Stimulated activated CD4-positive, alpha-beta T cell treated with anti-CD3 and anti-CD28 coated beads, TNF-alpha, amount 100 ng/mL, for 4 hours (primary cell): Measurements from ENCODE around the gene TRIM32.

Source experiments
- DNase-seq, 3 experiments: peaks; one replicate each; pipeline ENCODE4 v3.0.0-alpha.2; 2020; ENCODE audit warnings: low read depth in 3 of 3

TRIM32 gene

GRCh38 chr9:116705531-116705930, 18.4 kb downstream of the TRIM32 start:
- no peak for DNase-seq

- DNase-seq = no peak
Measured at GRCh38 chr9:116706310-116707290, 19.5 kb downstream of the TRIM32 start.

DNA sequence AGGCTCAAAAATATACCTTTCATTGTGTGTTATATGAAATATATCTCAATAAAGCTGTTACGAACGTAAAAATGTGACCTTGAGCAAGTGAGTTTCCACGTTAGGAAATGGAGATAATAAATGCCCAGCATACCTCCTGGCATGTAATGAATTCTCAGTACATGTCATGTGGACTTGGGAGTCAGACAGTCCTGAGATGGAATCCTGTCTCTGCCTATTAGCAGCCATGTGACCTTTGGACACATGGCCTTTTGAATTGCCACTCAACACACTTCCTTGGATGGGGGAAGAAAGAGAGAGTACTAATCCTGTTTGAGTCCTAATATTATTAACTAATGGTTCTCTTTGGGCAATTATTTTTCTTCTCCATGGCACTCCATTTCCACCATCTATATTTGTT, 25.7 kb downstream of the TRIM32 start:
- DNase-seq = no peak

- no peak for DNase-seq
Measured at GRCh38 chr9:116713271-116713670, 26.2 kb downstream of the TRIM32 start.

GRCh38 chr9:116715751-116716150, 28.6 kb downstream of the TRIM32 start:
- no peak for DNase-seq

- no peak for DNase-seq
Measured at GRCh38 chr9:116716438-116716837, 29.3 kb downstream of the TRIM32 start.

GRCh38 chr9:116717150-116717549, 30.0 kb downstream of the TRIM32 start:
- DNase-seq = no peak

- no peak for DNase-seq
Measured at GRCh38 chr9:116718111-116718510, 31.0 kb downstream of the TRIM32 start.

GRCh38 chr9:116720111-116720510, 33.0 kb downstream of the TRIM32 start:
- DNase-seq = no peak

DNA sequence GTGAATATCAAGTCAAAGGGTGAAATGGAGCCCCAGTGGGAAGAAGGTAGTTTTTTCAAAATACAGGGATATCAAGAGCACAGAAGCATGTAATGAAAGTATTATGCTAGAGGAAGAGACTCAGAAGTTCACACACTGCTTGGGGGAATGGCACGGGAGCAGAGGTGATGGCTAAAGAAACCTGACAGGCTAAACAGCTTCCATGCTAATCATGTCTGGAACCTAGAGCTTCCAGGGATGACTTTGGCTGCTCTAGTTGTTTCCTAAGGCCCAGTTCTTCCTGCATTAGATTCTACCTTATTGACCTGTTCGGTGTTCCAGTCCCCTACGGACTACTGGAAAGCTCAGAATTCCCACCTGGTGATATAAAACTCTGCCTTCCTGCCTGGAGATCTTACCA, 34.3 kb downstream of the TRIM32 start:
- no peak for DNase-seq

DNA sequence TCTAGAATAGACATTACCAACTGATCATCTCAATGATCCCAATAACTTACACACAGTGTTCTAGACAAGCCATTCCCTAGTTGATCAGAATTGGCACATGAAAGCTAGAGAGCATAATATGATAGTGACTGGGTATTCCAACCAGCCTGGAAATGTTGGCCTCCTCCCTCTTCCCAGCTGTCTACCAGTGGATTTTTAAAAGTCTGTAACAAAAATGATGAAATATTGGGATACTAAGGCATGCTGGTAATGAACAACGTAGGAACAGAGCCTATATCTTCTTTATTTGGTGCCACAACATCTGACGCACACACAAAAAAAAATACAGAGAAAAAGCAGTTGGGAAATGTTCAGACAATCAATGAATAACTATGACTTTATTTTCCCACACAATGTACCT, 34.8 kb downstream of the TRIM32 start:
- no peak for DNase-seq

DNA sequence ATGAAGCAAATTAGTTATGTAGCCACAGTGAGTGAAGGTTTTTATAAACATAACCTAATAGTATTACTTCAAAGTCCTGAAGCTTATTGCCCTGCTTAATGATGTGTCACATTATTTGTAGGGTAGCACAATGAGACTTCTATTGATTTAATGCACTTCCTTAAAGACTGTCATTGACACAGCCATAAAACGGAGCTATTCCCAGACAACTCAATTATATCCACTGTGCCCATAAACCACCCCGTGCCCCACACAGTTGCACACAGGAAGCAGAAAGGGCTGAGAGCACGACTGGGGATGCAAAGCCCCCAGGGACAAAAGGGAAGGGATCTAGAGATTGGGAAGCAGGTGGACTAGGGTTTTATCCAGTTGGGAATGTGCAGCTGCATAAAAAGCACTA, 37.0 kb downstream of the TRIM32 start:
- no peak for DNase-seq

- no peak for DNase-seq
Measured at GRCh38 chr9:116726602-116727001, 39.5 kb downstream of the TRIM32 start.

DNA sequence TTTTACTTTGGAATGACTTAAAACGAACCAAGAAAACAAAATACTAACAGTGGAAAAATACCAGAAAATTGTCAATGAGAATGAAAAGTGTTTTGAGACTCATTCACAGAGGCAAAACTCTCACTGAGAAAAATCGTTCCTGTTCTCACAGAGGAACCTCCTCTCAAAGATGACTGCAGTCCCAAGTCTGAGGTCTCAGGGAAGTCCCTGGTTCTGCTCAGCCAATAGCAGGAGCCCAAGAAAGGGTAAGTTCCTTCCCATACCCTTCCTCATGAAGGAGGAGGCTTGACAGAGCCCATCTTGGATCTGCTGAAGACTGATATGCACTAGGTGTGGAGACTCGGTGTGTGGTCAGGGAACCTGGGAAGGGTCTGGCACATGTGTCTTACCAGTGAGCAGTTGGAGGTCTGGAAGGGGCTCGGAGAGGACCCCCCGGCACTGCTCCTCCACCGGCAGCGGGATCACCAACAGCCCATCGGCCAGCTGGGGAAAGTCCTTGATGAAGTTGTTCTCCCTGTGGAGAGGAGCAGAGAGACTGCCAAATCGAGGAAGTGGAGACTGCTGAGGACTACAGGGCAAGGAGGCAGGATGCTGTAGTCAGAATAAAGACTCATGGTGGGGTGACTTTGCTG, 46.0 kb downstream of the TRIM32 start:
- DNase-seq = no peak

- DNase-seq = no peak
Measured at GRCh38 chr9:116736399-116737151, 49.5 kb downstream of the TRIM32 start.

DNA sequence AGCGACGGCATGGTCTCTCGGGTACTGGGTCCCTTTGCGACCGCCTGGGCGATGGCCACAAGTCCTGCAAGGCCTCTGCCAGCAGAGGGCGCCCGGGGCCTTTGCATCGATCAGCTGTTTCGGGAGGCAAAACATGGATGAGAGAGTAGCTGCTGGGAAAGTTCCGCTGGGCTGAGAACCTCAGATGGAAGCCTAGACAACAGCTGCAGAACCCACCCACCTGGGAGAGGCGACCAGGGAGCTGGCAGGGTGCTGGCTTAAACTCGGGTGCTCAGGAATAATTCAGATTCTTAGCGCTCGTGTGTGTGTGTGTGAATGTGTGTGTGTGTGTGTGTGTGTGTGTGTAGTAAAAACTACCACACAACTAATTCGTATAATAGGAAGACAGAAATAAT, 50.0 kb downstream of the TRIM32 start:
- peak in 2 of 3 experiments; percentile 2 to 20 for DNase-seq

DNA sequence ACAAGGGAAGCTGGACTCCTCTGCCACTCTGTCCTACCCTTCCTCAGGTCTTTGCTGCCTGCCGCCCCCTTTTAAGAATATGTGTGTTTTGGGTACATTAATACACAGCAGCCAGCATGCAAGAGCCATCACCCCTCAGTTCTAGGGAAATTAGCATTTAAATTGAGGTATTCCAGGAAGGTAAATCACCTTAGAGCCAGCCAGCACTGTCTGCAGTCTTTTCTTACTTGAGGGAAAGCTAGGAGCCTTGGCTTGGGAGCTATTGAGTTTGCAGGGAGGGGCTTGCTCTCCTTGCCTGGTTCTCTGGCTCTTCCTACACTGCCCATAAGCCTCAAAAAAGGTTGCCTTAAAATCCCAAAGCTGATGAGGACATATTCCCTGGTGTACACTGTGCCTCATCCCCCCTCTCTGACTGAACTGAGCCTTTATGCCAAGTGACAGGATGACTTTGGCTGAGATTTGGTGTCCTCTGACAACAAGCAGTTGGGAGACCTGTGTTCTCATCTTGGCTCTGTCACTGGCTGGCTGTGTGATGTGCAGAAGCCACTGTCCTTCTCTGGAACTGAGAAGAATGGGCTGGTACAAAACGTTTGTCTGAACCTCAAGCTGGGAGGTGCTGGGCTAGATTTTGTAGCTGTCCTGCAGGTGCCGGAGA, 54.1 kb downstream of the TRIM32 start:
- DNase-seq = no peak

- no peak for DNase-seq
Measured at GRCh38 chr9:116741742-116742141, 54.6 kb downstream of the TRIM32 start.

- DNase-seq = no peak
Measured at GRCh38 chr9:116749176-116749575, 62.1 kb downstream of the TRIM32 start.

DNA sequence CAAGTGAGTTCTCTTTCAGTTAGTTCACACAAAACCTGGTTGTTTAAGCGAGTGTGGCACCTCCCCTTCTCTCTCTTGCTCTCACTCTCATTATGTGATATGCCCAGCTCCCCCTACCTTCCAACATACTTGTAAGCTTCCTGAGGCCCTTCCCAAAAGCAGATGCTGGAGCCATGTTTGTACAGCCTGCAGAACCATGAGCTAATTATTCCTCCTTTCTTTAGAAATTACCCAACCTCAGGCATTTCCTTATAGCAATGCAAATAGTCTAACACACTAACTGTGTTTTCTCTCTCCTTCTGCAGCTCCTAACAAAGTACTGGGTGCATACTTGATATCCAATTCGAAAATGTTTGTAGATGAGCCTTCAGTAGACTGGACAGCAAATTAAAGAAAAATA, 62.7 kb downstream of the TRIM32 start:
- DNase-seq = no peak

- DNase-seq = no peak
Measured at GRCh38 chr9:116750510-116750909, 63.4 kb downstream of the TRIM32 start.
